HFF-Myc (cell line): Measurements from ENCODE around the gene USP6.
"Not testable (repeated sequence)": the region's sequence is repeated elsewhere in the genome, so short reads cannot be mapped to it uniquely, and the experiment has no call there.

Experiments used
- DNase-seq: peaks from one replicate; pipeline ENCODE4 v3.0.0-alpha.2; 2011; ENCODE audit warnings: low read depth; ENCODE audit errors: extremely low read depth
- H3K4me3 ChIP-seq: replicated peaks from 2 replicates; pipeline ENCODE4 v1.5.1; 2011; ENCODE audit warnings: low read depth, mild to moderate bottlenecking, control low read depth, low read length
- TF ChIP-seq, protein P1 (sequence below): IDR thresholded peaks from 2 replicates; pipeline ENCODE4 v1.5.1; 2012; ENCODE audit warnings: mild to moderate bottlenecking, low read depth, low read length, control low read depth; ENCODE audit errors: missing control alignments

The USP6 gene

GRCh38 chr17:5111402-5112204 lies 4.2 kb upstream of the USP6 start, which contains the start of gene ZNF232:
TSS of gene ZNF232 (minus strand) at chr17:5111878. CDS start at chr17:5111822, 56 bp downstream.
- peak; percentile 67 for DNase-seq
- TF ChIP-seq, protein P1, sequence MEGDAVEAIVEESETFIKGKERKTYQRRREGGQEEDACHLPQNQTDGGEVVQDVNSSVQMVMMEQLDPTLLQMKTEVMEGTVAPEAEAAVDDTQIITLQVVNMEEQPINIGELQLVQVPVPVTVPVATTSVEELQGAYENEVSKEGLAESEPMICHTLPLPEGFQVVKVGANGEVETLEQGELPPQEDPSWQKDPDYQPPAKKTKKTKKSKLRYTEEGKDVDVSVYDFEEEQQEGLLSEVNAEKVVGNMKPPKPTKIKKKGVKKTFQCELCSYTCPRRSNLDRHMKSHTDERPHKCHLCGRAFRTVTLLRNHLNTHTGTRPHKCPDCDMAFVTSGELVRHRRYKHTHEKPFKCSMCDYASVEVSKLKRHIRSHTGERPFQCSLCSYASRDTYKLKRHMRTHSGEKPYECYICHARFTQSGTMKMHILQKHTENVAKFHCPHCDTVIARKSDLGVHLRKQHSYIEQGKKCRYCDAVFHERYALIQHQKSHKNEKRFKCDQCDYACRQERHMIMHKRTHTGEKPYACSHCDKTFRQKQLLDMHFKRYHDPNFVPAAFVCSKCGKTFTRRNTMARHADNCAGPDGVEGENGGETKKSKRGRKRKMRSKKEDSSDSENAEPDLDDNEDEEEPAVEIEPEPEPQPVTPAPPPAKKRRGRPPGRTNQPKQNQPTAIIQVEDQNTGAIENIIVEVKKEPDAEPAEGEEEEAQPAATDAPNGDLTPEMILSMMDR = no peak
- H3K4me3 ChIP-seq = peak within 1 kb of the TSS; percentile 73

DNA sequence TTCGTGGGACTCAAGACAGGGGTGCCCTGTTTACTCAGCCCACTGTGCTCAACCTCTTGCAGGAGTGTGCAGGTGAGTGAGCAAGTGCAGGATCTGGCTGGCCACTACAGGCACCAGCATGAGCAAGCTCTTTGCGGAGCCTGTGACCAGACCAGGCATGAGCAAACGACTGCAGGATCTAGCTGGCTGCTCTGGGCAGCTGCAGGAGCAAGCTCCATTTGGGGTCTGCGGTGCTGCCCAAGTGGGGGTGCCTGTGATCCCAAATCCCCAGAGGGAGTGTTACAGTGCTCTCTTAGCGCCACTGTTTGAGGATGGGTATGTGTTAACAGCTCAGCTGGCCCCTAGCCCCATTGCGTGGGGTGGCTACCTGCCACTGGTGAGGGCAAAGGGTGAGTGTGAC lies 2.4 kb downstream of the USP6 start:
- no peak for DNase-seq
- TF ChIP-seq, protein P1 = no peak
- H3K4me3 ChIP-seq = no peak overlapping the region

DNA sequence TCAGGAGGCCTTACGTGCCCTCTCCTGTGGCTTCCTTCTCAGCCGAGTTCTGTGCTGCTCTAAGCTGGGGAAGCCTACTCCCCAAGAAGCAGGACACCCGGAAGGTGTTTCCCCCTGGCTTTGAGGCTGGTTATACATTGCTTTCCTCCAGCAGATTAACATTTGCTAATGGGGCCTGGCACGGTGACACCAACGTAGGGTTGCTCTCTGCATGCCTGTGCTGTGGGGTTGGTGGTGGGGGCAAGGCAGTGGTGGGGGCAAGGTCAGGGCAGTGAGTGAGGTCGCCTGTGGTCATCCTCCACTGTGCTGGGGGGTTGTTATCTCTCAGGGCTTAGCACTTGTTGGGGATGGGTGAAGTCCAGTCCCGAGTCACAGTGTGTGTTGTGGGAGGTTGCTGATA lies 4.2 kb downstream of the USP6 start:
- H3K4me3 ChIP-seq = no peak overlapping the region
- no peak for DNase-seq
- TF ChIP-seq, protein P1 = no peak

DNA sequence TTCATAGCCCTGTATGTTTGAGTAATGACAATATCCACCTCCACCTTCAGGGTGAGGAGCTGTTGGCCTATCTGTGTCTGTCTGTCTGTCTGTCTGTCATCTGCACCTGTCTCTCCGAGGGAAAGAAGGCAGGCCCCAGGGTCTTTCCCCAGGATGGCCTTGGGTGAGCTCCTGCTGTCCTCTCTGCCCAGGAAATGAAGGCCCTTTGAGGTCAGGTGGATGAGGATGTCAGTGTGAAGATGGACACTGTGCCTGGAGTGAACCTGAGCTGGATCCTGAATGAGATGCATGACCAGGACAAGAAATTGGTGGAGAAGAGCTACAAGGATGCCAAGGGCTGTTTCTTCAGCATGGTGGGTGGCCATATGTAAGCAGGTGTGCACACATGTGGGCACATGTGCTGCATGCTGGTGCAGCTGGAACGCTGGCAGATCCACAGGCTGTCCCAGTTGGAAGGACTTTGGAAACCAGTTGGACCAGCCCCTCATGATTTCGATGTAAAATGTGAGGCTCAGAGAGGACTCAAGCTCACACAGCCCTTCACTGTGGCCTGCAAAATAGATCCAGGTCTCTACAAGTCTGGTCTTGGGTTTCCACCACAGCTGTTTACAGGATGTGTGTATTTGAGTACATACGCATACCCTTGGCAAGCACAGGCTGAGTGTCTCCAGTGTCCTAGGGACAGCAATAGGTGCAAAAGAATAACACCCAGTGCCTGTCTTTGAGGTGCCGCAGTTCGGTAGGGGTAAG lies 4.8 kb downstream of the USP6 start:
- not testable (repeated sequence) for H3K4me3 ChIP-seq, DNase-seq

DNA sequence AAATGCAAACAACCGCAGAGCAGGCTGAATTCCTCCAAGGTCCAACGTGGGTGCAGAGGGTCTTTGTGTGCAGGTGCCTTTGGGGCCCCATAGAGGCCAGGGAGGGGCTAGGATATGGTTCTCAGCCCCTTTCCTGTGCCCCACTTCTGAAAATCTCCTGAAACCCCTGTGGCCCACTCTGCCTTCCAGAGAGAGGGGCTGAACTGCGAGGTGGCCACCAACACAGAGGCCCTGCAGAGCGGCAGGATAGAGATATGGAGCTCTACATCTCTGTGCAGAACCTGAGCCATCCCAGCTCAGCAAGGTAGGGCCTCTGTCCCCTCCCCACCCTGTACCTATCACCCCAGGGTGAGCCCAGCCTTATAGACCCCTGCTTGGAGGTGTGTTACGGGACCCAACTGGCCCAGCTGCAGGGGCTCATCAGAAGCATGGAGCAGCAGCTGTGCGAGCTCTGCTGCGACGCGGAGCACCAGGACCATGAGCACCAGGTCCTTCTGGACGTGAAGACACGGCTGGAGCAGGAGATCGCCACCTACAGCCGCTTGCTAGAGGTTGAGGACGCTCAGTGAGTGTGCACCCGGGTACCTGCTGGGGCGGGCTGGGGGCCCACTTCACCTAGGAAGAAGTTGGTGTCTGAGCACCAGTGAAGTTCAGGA lies 5.5 kb downstream of the USP6 start:
- TF ChIP-seq, protein P1 = no peak
- DNase-seq = no peak
- H3K4me3 ChIP-seq = no peak overlapping the region

GRCh38 chr17:5122056-5122455 lies 6.2 kb downstream of the USP6 start:
- peak overlapping the region; percentile 40 for H3K4me3 ChIP-seq
- not testable (repeated sequence) for DNase-seq

GRCh38 chr17:5122586-5123342 lies 6.9 kb downstream of the USP6 start:
- H3K4me3 ChIP-seq = peak overlapping the region; percentile 40
- TF ChIP-seq, protein P1 = no peak
- DNase-seq = no peak
